ENCODE results near the gene ZNF783.
"Not testable (repeated sequence)": the region's sequence is repeated elsewhere in the genome, so short reads cannot be mapped to it uniquely, and the experiment has no call there.

Gene ZNF783

GRCh38 chr7:149241696-149242095 lies 20.3 kb upstream of the ZNF783 start:
- no peak for DNase-seq

GRCh38 chr7:149245244-149245643 lies 16.8 kb upstream of the ZNF783 start:
- DNase-seq: peak; percentile 31

DNA sequence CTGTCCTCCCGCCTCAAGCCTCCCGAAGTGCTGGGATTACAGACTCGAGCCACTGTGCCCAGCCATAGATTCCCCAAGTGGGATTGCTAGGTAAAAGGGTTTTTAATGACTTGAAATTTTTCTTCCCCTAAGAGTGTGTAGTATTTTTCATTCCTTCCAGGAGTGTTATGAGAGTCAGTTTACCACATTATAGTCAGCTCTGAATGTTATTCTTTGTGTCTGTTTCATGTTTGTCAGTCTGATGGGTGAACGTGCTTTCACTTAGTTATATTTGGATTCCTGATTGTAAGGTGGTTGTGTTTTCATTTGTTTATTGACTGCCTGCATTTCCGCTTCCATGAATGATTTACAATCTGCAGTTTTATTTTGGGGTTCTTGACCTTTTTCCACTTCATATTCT lies 16.3 kb upstream of the ZNF783 start:
- no peak for DNase-seq

DNA sequence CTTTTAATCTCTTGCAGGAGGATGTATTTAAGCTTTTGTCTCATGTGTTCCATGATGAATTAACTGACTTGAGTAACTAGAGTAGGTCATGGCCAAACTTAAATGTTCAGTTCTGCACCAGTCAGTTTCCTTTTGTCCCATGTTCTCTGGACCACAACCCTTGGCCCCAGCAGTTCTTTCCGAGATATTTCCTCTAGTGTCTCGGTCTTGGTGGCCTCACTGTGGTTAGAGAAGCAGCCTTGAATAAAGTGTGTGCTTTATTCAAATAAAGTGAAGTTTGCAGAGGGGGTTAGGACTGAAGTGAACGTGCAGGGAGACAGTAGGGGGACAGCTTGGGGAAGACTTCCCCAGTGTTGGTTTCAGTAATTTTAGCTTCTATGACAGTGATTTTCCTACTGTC lies 13.2 kb upstream of the ZNF783 start:
- no peak for DNase-seq

- not testable (repeated sequence) for DNase-seq
These were observed 11.8 kb upstream of the ZNF783 start for GRCh38 chr7:149250151-149250550.

DNA sequence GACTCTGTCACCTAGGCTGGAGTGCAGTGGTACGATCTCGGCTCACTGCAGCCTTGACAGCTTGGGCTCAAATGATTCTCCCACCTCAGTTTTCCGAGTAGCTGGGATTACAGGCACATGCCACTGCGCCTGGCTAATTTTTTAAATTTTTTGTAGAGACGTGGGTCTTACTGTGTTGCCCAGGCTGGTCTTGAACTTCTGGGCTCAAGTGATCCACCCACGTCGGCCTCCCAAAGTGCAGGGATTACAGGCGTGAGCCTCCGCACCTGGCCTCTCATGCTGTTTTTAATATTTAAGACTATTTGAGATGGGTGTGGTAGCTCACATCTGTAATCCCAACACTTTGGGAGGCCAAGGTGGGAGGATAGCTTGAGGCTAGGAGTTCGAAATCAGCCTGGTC lies 10.5 kb upstream of the ZNF783 start:
- DNase-seq: not testable (repeated sequence)

GRCh38 chr7:149252378-149252777 lies 9.6 kb upstream of the ZNF783 start:
- no peak for DNase-seq

- no peak for DNase-seq
These were observed 8.3 kb upstream of the ZNF783 start for GRCh38 chr7:149253665-149254064.

- DNase-seq: no peak
These were observed 7.7 kb upstream of the ZNF783 start for GRCh38 chr7:149254181-149254858.

DNA sequence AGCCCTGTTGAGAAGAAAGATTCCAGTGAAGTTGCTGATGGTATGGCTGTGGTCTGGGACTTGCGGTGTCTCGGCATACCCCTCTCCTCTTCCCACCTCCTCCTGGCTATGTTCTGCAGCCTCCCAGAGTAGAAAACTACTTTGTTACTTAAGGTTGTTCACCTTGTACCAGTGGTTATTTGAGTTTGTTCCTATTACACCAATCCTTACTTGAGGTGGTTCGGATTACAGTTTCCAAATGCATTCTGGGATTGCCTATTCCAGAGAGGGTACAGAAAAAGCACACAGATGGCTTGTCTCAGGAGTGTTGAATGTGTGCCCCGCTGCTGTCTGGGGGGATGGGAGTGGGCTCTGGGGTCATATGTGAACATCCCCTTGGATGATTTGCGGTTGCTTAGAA lies 6.8 kb upstream of the ZNF783 start:
- no peak for DNase-seq

DNA sequence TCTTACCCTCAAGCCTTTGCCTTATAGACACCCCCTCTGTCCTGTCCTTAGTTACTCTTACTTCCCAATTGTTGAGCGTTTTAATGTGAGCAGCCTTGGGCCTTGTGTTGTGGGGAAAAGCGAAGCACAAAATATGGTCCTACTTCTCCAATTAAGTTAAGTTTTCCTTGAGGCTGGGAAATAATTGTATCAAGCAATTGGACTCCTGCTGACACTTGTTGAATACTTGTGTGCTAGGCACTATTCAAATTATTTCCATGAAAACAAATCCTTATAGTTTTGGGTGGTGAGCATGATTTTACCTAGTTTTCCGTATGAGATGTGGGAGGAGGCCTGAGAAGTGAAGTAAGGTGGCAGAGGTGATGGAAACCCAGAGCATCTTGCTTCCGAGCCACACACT lies 5.4 kb upstream of the ZNF783 start:
- DNase-seq: no peak

- DNase-seq: no peak
These were observed 4.8 kb upstream of the ZNF783 start for GRCh38 chr7:149257146-149257545.

DNA sequence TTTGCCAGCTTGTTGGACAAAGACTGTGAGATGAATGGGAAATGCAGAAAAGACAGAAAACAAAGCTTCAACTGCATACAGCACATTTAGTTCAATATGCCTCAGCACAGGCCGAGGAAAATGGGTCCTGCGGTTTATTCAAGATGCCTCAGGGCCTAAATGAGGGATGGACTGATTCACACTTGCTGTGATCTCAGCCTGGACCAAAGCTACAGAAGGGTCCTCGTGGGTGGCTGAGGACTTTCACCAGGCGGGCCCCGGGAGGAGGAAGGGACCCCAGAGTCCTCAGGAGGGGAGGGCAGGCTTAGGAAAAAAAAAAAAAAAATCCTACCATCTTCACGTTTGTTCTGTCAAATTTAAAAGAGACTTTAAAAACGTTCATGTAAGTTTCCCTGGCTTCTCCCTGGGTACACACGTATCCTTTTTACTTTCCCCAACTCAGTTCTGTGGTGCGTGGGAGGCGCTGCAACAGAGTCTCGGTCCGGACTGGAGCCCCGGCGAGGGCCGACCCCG lies 624 bp upstream of the ZNF783 start:
- no peak for DNase-seq

GRCh38 chr7:149266451-149266850 lies 4.5 kb downstream of the ZNF783 start:
- no peak for DNase-seq

- no peak for DNase-seq
These were observed 5.7 kb downstream of the ZNF783 start for GRCh38 chr7:149267733-149268132.

GRCh38 chr7:149274424-149274823 lies 12.4 kb downstream of the ZNF783 start:
- DNase-seq: not testable (repeated sequence)

DNA sequence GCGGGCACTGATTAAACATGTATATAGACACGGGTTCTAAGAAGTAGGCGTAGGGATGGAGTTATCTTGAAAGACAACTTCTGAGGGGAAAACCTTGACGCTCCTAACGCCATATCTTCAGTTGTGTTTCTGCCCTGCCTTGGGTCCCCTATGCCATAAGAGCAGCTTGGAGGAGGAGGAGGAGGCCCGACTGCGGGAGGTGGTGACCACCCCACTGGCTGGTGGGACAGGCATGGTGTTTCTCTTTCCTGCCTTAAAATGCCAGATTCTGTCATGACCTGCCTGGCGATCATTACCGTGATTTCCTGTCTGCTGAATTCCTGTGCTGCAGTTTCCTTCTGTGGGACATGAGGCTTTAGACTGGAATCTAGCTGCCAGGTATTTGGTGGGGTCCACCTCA lies 15.9 kb downstream of the ZNF783 start:
- no peak for DNase-seq

- DNase-seq: no peak
These were observed 16.4 kb downstream of the ZNF783 start for GRCh38 chr7:149278396-149278795.

- no peak for DNase-seq
These were observed 17.2 kb downstream of the ZNF783 start for GRCh38 chr7:149279111-149279743.

DNA sequence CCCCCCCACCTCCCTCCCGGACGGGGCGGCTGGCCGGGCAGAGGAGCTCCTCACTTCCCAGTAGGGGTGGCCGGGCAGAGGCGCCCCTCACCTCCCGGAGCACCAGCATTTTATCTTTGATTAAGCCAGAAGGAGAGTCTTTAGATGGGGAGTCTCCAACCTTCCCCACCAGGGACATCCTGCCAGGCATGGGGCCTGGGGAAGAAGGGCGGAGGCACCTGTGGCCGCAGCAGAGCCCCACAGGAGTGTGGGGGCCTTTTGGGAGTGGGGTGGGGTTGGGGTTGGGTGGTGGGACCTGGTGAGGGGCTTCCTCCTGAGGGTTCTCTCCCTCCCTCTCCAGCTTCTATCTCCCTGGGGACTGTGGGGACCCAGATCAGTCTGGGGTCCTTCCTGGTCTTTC lies 18.2 kb downstream of the ZNF783 start:
- no peak for DNase-seq

DNA sequence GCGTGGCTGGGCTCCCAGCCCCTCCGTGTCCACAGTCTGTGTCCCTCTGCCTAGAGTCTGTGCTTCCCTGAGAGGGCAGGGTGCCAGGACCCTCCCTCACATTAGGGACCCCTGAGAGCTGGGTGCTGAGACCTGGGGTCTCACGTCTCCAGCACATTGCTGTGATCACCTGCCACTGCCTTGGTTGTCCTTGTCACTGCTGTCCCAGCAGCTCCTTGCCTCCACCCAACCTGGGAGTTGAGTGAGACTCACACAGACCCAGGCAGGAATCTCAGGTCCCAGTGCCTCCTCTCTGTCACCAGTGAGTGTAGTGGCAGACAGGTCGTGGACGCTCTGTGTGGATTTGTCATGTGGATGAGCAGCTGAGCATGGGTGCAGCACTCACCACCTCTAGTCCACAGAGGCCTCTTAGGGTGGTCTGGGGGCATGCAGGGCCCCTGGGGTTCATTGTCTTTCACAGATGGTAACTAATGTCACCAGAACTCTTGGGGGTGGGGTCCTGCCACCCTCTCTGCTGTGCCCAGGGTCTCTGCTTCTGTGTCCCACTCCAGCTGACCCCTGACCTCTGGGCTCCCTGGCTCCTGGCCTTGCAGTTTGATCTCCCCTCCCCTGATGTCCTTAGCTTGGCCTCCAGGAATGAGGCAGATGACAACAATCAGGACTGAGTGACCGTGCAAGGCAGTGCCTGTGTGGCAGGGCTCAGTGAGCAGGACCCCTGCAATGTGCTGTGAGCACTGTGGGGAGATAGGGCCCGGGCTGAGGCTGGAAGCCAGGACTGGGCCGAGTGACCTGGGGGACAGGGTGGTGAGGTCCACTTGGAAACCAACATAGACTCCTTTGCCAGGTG lies 18.9 kb downstream of the ZNF783 start:
- no peak for DNase-seq

- DNase-seq: no peak
These were observed 19.7 kb downstream of the ZNF783 start for GRCh38 chr7:149281508-149282330.

DNA sequence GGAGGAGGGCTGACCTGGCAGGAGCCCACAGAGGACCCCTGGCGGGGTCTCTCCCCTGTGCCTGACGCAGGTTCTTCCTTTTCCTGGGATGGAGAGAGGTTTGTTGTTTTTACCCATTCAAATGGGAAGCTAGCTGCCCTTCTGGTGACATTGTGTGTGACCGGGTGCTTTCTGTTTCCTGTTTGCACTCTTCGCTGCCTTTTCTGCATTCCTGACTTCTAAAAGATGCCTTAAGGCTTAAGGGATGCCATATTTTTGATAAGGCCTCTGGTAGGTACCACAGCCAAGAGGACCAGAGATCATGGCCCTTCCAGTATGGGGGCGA lies 20.3 kb downstream of the ZNF783 start:
- no peak for DNase-seq

Measured in stimulated activated CD4-positive, alpha-beta T cell treated with anti-CD3 and anti-CD28 coated beads, Interleukin-4, amount 100 ng/mL, for 1 hour (primary cell).